K562 (cell line): ENCODE results near the gene PDCD6IP. TPM values are rescaled to one million over a fixed set of nuclear protein-coding genes. Genes with fewer than 3 reads are reported as not detected.

Experiments
- CGGBP1 ChIP-seq: fragments of 250-450 bp; sonication (Bioruptor Pico); IDR thresholded peaks from 2 replicates; pipeline ENCODE4 v1.9.0; 2021; ENCODE audit warnings: mild to moderate bottlenecking
- DDX20 ChIP-seq: fragments of 450-650 bp; IDR thresholded peaks from 2 replicates; pipeline ENCODE4 v1.6.1; 2016; ENCODE audit warnings: missing genetic modification characterization, low read depth, mild to moderate bottlenecking, missing compliant biosample characterization, moderate library complexity
- HDAC8 ChIP-seq: fragments of 450-650 bp; IDR thresholded peaks from 2 replicates; pipeline ENCODE4 v1.6.1; 2016; ENCODE audit warnings: mild to moderate bottlenecking, missing genetic modification characterization, moderate library complexity, missing compliant biosample characterization
- MAFK ChIP-seq: IDR thresholded peaks from 2 replicates; pipeline ENCODE4 v1.6.1; 2011; ENCODE audit warnings: low read length, improper control_type of control experiment
- NFRKB ChIP-seq: fragments of 450-650 bp; IDR thresholded peaks from 2 replicates; pipeline ENCODE4 v1.6.1; 2016; ENCODE audit warnings: low read depth
- PHF8 ChIP-seq: fragments of 200-600 bp; sonication (generic); IDR thresholded peaks from 2 replicates; pipeline ENCODE4 v1.6.1; 2012; ENCODE audit warnings: mixed run types, mild to moderate bottlenecking, inconsistent platforms, low read length, moderate library complexity, borderline replicate concordance
- SAFB ChIP-seq: fragments of 200-400 bp; formaldehyde crosslinking; IDR thresholded peaks from 2 replicates; pipeline ENCODE4 v1.6.1; 2017; ENCODE audit warnings: low read depth, low read length, borderline replicate concordance
- TCF15 ChIP-seq: fragments of 250-450 bp; sonication (Bioruptor Pico); IDR thresholded peaks from 2 replicates; pipeline ENCODE4 v1.8.0; 2022; ENCODE audit warnings: moderate library complexity, mild to moderate bottlenecking, inconsistent platforms
- XRCC5 ChIP-seq: fragments of 200-400 bp; formaldehyde crosslinking; IDR thresholded peaks from 2 replicates; pipeline ENCODE4 v1.6.1; 2017; ENCODE audit warnings: low read depth, mild to moderate bottlenecking, low read length
- polyA plus RNA-seq, 8 experiments: library from polyadenylated mRNA; depleted of rRNA in 4 of 8; stranded (reverse) in 5 of 8; unstranded in 3 of 8; fragments of >200 nt; fragmentation: Nextera tagmentation in 2 of 8; fragmentation: Illumina TruSeq in 1 of 8; extraction: Ambion mirVana in 2 of 8; extraction: Trizol in 1 of 8; gene quantifications; 2 replicates each; pipeline versions ENCODE4 v1.2.1 to v1.2.3, GENCODE V29; 2011 to 2014; ENCODE audit warnings: inconsistent platforms in 1 of 8, missing spikeins in 1 of 8
- total RNA-seq, 7 experiments: library from RNA; depleted of rRNA in 6 of 7; stranded (reverse); fragments of >200 nt in 6 of 7; fragmentation: Illumina TruSeq in 2 of 7; extraction: Trizol in 2 of 7; gene quantifications; 2 replicates each; pipeline versions ENCODE4 v1.2.1 to v1.2.3, GENCODE V29; 2011 to 2021; ENCODE audit warnings: low replicate concordance in 1 of 7
- TF ChIP-seq, protein P1 (sequence below): fragments of 250-450 bp; sonication (Bioruptor Pico); IDR thresholded peaks from 2 replicates; pipeline ENCODE4 v1.5.0; 2021
- TF ChIP-seq, protein P2 (sequence below): fragments of 450-650 bp; IDR thresholded peaks from 2 replicates; pipeline ENCODE4 v1.6.1; 2018; ENCODE audit not compliant: partially characterized antibody
- TF ChIP-seq, protein P3 (sequence below): sonication (generic); formaldehyde crosslinking; IDR thresholded peaks from 2 replicates; pipeline ENCODE4 v1.8.0; 2022; ENCODE audit warnings: mild to moderate bottlenecking, missing genetic modification reagents
- TF ChIP-seq, protein P4 (sequence below): fragments of 250-450 bp; sonication (Bioruptor Pico); IDR thresholded peaks from 2 replicates; pipeline ENCODE4 v1.4.0; 2020; ENCODE audit warnings: mild to moderate bottlenecking, moderate library complexity
- TF ChIP-seq, protein P5 (sequence below): fragments of 150-350 bp; IDR thresholded peaks from 2 replicates; pipeline ENCODE4 v1.6.1; 2014; ENCODE audit warnings: low read depth, mild to moderate bottlenecking, low read length, borderline replicate concordance

Gene PDCD6IP
- total and polyA plus RNA-seq, 9 of the 15 experiments (the other 6 are each of a cell fraction or from before 2014, with no cell fraction given) = 40.2 to 302 (median 122) TPM

DNA sequence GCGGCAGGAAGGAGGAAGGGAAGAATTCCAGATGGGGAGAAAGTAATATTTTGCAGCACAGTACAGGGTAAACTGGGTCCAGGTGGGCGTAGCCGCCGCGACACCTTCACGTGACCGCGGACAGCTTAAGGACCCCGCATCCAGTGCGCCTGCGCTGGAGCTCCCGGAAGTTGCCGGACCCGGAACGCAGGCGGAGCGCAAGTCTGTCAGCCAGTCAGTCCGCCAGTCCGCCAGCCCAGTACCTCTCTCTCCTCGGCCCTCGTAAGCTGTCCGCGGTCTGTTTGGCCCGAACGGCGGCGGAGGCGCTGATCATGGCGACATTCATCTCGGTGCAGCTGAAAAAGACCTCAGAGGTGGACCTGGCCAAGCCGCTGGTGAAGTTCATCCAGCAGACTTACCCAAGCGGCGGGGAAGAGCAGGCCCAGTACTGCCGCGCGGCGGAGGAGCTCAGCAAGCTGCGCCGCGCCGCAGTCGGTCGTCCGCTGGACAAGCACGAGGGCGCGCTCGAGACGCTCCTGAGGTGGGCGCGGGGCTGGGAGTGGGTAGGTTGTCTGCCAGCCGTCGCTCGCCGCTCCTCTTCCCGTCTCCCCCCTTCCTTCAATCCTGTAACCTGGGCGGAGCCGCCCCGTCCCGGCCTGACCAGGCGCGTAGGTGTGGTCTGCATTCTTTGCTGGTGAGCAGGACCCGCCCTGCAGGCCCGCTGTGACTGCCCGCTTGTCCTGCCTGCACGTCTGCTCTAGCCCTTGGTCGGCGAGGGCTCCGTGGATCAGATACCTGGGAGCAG is at the start of gene PDCD6IP (continued):
- TF ChIP-seq, protein P1, sequence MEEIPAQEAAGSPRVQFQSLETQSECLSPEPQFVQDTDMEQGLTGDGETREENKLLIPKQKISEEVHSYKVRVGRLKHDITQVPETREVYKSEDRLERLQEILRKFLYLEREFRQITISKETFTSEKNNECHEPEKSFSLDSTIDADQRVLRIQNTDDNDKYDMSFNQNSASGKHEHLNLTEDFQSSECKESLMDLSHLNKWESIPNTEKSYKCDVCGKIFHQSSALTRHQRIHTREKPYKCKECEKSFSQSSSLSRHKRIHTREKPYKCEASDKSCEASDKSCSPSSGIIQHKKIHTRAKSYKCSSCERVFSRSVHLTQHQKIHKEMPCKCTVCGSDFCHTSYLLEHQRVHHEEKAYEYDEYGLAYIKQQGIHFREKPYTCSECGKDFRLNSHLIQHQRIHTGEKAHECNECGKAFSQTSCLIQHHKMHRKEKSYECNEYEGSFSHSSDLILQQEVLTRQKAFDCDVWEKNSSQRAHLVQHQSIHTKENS = no peak
- TF ChIP-seq TCF15 (CRISPR knock-in tag) (no peak), PHF8 (peak; percentile 99), NFRKB (peak; percentile 73), CGGBP1 (0 out of 2 replicates have a peak, but pooled peaks have one; percentile 42), HDAC8 (peak; percentile 79; the same call in 1 of the 2 replicates), DDX20 (tag) (no peak), MAFK (no peak), XRCC5 (peak; percentile 50), SAFB (no peak)
- TF ChIP-seq, protein P2, sequence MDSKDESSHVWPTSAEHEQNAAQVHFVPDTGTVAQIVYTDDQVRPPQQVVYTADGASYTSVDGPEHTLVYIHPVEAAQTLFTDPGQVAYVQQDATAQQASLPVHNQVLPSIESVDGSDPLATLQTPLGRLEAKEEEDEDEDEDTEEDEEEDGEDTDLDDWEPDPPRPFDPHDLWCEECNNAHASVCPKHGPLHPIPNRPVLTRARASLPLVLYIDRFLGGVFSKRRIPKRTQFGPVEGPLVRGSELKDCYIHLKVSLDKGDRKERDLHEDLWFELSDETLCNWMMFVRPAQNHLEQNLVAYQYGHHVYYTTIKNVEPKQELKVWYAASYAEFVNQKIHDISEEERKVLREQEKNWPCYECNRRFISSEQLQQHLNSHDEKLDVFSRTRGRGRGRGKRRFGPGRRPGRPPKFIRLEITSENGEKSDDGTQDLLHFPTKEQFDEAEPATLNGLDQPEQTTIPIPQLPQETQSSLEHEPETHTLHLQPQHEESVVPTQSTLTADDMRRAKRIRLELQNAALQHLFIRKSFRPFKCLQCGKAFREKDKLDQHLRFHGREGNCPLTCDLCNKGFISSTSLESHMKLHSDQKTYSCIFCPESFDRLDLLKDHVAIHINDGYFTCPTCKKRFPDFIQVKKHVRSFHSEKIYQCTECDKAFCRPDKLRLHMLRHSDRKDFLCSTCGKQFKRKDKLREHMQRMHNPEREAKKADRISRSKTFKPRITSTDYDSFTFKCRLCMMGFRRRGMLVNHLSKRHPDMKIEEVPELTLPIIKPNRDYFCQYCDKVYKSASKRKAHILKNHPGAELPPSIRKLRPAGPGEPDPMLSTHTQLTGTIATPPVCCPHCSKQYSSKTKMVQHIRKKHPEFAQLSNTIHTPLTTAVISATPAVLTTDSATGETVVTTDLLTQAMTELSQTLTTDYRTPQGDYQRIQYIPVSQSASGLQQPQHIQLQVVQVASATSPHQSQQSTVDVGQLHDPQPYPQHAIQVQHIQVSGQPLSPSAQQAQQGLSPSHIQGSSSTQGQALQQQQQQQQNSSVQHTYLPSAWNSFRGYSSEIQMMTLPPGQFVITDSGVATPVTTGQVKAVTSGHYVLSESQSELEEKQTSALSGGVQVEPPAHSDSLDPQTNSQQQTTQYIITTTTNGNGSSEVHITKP = peak; percentile 91
- TF ChIP-seq, protein P3, sequence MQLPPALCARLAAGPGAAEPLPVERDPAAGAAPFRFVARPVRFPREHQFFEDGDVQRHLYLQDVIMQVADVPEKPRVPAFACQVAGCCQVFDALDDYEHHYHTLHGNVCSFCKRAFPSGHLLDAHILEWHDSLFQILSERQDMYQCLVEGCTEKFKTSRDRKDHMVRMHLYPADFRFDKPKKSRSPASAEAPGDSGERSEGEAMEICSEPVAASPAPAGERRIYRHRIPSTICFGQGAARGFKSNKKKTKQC (CRISPR knock-in tag) = peak; percentile 57
- TF ChIP-seq, protein P4, sequence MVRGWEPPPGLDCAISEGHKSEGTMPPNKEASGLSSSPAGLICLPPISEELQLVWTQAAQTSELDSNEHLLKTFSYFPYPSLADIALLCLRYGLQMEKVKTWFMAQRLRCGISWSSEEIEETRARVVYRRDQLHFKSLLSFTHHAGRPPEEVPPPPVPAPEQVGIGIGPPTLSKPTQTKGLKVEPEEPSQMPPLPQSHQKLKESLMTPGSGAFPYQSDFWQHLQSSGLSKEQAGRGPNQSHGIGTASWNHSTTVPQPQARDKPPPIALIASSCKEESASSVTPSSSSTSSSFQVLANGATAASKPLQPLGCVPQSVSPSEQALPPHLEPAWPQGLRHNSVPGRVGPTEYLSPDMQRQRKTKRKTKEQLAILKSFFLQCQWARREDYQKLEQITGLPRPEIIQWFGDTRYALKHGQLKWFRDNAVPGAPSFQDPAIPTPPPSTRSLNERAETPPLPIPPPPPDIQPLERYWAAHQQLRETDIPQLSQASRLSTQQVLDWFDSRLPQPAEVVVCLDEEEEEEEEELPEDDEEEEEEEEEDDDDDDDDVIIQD (CRISPR knock-in tag) = no peak
- TF ChIP-seq, protein P5, sequence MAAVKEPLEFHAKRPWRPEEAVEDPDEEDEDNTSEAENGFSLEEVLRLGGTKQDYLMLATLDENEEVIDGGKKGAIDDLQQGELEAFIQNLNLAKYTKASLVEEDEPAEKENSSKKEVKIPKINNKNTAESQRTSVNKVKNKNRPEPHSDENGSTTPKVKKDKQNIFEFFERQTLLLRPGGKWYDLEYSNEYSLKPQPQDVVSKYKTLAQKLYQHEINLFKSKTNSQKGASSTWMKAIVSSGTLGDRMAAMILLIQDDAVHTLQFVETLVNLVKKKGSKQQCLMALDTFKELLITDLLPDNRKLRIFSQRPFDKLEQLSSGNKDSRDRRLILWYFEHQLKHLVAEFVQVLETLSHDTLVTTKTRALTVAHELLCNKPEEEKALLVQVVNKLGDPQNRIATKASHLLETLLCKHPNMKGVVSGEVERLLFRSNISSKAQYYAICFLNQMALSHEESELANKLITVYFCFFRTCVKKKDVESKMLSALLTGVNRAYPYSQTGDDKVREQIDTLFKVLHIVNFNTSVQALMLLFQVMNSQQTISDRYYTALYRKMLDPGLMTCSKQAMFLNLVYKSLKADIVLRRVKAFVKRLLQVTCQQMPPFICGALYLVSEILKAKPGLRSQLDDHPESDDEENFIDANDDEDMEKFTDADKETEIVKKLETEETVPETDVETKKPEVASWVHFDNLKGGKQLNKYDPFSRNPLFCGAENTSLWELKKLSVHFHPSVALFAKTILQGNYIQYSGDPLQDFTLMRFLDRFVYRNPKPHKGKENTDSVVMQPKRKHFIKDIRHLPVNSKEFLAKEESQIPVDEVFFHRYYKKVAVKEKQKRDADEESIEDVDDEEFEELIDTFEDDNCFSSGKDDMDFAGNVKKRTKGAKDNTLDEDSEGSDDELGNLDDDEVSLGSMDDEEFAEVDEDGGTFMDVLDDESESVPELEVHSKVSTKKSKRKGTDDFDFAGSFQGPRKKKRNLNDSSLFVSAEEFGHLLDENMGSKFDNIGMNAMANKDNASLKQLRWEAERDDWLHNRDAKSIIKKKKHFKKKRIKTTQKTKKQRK = 0 out of 2 replicates have a peak, but pooled peaks have one; percentile 21
